RWPE2 (cell line): ENCODE results near the gene CCDC167.

ENCODE experiments used
- ATAC-seq: fragments of 200-7000 bp; cut with Tn5 transposase; 3 replicates; pipeline ENCODE4 v1.9.1; 2021; ENCODE audit warnings: low read depth
- DNase-seq: peaks from one replicate; pipeline ENCODE4 v3.0.0-alpha.2; 2020; ENCODE audit warnings: low spot score
- H3K27ac ChIP-seq: fragments of 450-650 bp; 2 replicates; pipeline ENCODE4 v1.5.1; 2017; ENCODE audit warnings: mild to moderate bottlenecking; ENCODE audit not compliant: poor library complexity, severe bottlenecking
- H3K27me3 ChIP-seq: fragments of 250-450 bp; sonication (Bioruptor Pico); 2 replicates; pipeline ENCODE4 v1.5.1; 2021; ENCODE audit warnings: mild to moderate bottlenecking, moderate library complexity; ENCODE audit not compliant: insufficient read depth, poor library complexity, severe bottlenecking
- H3K36me3 ChIP-seq: fragments of 250-450 bp; sonication (Bioruptor Pico); 2 replicates; pipeline ENCODE4 v1.5.1; 2020; ENCODE audit warnings: low read depth, mild to moderate bottlenecking, moderate library complexity
- H3K4me1 ChIP-seq: fragments of 250-450 bp; sonication (Bioruptor Pico); 2 replicates; pipeline ENCODE4 v1.5.1; 2021; ENCODE audit warnings: mild to moderate bottlenecking, moderate library complexity; ENCODE audit not compliant: insufficient read depth, poor library complexity, severe bottlenecking
- H3K4me3 ChIP-seq: fragments of 250-450 bp; sonication (Bioruptor Pico); 2 replicates; pipeline ENCODE4 v1.5.1; 2021; ENCODE audit warnings: mild to moderate bottlenecking, moderate library complexity; ENCODE audit not compliant: severe bottlenecking
- H3K9me3 ChIP-seq: fragments of 250-450 bp; sonication (Bioruptor Pico); 2 replicates; pipeline ENCODE4 v1.5.1; 2021; ENCODE audit warnings: mild to moderate bottlenecking, moderate library complexity; ENCODE audit not compliant: severe bottlenecking
- TF ChIP-seq, protein P1 (sequence below): fragments of 450-650 bp; IDR thresholded peaks from one replicate; pipeline ENCODE4 v1.5.1; 2017; ENCODE audit warnings: mild to moderate bottlenecking, moderate library complexity; ENCODE audit not compliant: poor library complexity, severe bottlenecking

The CCDC167 gene

DNA sequence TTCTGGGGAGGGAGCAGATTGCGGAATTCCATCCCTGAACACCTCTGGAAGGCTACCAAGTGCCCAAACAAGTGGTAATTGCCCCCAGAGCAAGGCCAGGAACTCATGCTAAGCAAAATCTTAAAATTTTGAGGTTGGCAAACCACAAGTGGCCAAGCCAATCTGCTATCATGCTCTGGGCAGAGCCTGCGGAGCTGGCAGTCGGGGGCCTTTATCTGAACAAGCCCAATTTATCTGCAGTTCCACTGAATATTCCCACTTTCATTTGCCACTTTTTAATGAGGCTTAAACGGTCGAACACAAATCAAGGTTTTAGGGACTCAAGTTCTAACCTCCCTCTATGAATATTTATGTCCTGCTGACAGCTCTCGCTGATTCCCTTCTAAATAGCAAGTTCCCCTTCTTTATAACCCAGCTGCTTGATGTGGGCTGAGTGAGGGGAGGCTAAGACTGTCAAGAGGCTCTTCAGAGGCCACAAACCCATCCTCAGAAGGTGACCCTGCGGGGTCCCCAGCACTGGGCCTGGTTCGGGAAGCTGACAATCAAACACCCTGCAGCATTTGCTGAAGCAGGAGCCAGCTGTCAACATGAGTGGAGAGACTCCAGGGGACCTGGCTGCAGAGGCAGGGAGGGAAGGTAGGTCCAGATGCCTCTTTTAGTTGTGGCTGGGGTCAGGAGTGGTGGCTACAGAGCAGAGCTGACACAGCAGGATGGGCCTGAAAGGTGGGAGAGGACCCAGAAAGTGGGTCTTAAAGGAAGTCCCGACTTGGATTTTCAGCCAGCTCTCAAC lies 11.9 kb downstream of the CCDC167 start:
- Histone ChIP-seq H3K27ac (no peak overlapping the region), H3K4me1 (no peaks in the 10 kb centered on the region), H3K4me3 (no peak overlapping the region), H3K27me3 (no peaks in the 10 kb centered on the region), H3K36me3 (peaks cover 10% of the 10 kb centered on the region; the same call in 1 of the 2 replicates), H3K9me3 (no peaks in the 10 kb centered on the region)
- DNase-seq (no peak), ATAC-seq (no peak)
- TF ChIP-seq, protein P1, sequence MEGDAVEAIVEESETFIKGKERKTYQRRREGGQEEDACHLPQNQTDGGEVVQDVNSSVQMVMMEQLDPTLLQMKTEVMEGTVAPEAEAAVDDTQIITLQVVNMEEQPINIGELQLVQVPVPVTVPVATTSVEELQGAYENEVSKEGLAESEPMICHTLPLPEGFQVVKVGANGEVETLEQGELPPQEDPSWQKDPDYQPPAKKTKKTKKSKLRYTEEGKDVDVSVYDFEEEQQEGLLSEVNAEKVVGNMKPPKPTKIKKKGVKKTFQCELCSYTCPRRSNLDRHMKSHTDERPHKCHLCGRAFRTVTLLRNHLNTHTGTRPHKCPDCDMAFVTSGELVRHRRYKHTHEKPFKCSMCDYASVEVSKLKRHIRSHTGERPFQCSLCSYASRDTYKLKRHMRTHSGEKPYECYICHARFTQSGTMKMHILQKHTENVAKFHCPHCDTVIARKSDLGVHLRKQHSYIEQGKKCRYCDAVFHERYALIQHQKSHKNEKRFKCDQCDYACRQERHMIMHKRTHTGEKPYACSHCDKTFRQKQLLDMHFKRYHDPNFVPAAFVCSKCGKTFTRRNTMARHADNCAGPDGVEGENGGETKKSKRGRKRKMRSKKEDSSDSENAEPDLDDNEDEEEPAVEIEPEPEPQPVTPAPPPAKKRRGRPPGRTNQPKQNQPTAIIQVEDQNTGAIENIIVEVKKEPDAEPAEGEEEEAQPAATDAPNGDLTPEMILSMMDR, result no peak

DNA sequence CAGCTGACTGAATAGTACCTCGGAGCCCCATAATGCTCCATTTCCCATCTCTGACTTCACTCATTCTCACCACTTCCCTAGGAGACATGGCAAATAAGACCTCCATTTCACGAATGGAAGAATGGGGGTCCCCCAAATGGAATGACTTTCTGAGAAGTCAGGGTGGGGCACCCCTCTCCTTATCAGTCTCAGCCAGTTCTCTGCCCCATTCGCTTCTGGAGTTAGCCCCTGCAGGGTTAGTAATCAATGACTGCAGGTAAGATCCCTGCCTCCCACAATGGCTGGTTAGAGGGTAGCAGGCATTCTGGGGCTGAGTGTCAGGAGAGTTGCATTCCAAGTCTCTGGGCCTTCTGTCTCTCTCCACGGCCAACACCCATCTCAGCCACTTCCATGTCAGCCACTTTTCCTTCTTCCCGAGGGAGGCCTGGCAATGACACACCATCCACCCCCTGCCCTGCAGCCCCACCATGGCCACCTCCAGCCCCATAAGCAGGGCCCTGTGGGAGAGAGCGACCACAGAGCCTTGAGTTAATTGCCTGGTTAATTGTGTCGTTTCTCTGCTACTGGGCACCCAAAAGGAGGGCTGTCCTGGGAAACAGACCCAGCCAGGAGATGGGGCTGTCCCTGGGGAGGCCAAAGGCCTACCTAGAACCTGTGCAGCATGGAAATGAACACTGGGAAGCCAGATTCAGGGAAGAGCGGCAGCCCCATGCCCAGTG lies 13.4 kb downstream of the CCDC167 start:
- Histone ChIP-seq H3K4me1 (no peaks in the 10 kb centered on the region), H3K27ac (no peak overlapping the region), H3K27me3 (no peaks in the 10 kb centered on the region), H3K36me3 (peaks cover 10% of the 10 kb centered on the region; the same call in 1 of the 2 replicates), H3K4me3 (no peak overlapping the region), H3K9me3 (no peaks in the 10 kb centered on the region)
- ATAC-seq, result no peak
- DNase-seq, result no peak
- TF ChIP-seq, protein P1, result no peak

DNA sequence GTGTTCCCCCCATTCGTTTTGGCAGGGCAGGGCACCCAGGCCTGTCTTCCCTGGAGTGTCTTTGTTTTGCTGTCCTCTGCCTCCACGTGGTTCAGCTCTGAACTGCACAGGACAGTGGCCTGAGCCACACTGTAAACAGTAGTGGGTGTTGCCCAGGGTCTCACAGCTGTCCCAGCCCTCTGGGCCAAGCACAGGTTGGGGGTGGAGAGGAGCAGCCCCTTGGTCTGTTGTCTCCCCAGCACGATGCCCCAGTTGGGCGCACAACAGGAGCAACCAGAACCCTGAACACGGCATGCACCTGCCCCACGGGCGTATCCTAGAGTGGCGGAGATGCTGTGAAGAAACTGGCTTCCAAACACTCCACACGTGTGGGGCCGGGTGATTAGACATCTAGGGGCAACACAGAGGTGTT lies 14.4 kb downstream of the CCDC167 start:
- Histone ChIP-seq H3K27ac (no peak overlapping the region), H3K36me3 (peaks cover 15% of the 10 kb centered on the region), H3K4me3 (no peak overlapping the region), H3K27me3 (no peaks in the 10 kb centered on the region), H3K4me1 (no peaks in the 10 kb centered on the region), H3K9me3 (no peaks in the 10 kb centered on the region)
- DNase-seq (no peak), ATAC-seq (peak; percentile 22; the same call in 1 of the 3 replicates)
- TF ChIP-seq, protein P1, result no peak

DNA sequence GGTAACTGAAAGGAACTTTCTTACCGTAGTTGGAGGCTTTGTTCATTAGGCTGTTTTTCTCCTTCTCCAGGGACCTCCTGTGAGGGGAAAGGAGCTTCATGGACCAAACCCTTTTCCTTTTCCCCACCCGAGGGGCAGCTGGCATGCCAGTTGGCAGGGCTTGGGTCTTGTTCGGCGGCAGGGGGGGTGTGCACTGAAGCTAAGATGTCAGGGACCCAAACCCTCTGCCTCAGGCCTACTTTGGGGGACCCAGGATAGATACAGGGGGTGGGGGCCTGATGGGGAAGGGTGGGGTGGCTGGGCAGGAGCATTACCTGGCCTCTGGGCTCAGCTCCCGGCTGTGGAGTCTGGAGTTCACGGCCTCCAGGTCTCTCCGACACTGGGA lies 14.9 kb downstream of the CCDC167 start:
- no peak overlapping the region for H3K27ac ChIP-seq
- no peak overlapping the region for H3K4me3 ChIP-seq
- no peaks in the 10 kb centered on the region for H3K9me3 ChIP-seq
- DNase-seq, result no peak
- no peaks in the 10 kb centered on the region for H3K4me1 ChIP-seq
- H3K36me3 ChIP-seq, result peaks cover 20% of the 10 kb centered on the region
- no peak for ATAC-seq
- TF ChIP-seq, protein P1, result no peak
- H3K27me3 ChIP-seq, result no peaks in the 10 kb centered on the region
